Measurements from ENCODE around the gene NCF4. TPM values are rescaled to one million over a fixed set of nuclear protein-coding genes. Genes with fewer than 3 reads are reported as not detected.

The NCF4 gene
- total RNA-seq, 1 donor from 2014 or later: 120 TPM

DNA sequence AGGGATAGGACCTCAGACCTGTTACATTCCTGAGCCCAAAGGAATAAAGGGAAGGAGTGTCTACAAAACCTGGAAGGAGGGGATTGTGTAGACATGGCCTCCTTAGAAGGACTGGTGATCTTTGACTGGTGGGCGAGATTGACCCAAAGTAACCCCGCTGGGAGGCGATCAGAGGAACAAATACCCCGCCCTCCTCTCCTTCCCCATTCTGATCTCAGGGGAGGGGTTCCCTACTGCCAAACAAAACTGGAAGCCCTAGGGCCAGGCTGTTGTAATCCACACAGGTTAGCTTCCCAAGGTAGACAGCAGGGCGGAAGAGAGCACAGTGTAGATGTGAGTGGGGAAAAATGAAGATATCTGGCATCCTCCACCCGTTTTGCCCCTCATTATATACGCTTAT is 24.7 kb downstream of the NCF4 start:
- H3K36me3 Mint-ChIP-seq (ENCODE audit: low read depth): peaks cover 6% of the 10 kb centered on the region
- H3K9me3 Mint-ChIP-seq: peaks cover 19% of the 10 kb centered on the region
- ChIA-PET CTCF (interaction anchor here (0.5 kb wide), 1 partner anchor 71 kb away, joined by 4 read pairs; no protein-coding TSS in a partner anchor), POLR2A (no interaction called here)
- TF ChIP-seq CTCF (IDR thresholded peaks at IDR 0.05): no peak
- DNase-seq: no peak
- peaks cover 3% of the 10 kb centered on the region for H3K27me3 Mint-ChIP-seq
- H3K27ac Mint-ChIP-seq: no peak overlapping the region
- intact Hi-C loops (cut with micrococcal nuclease): no loop called here
- peaks cover 8% of the 10 kb centered on the region for H3K4me1 Mint-ChIP-seq
- H3K4me3 Mint-ChIP-seq: no peak overlapping the region
- no peak for ATAC-seq (ENCODE audit: low read depth)

DNA sequence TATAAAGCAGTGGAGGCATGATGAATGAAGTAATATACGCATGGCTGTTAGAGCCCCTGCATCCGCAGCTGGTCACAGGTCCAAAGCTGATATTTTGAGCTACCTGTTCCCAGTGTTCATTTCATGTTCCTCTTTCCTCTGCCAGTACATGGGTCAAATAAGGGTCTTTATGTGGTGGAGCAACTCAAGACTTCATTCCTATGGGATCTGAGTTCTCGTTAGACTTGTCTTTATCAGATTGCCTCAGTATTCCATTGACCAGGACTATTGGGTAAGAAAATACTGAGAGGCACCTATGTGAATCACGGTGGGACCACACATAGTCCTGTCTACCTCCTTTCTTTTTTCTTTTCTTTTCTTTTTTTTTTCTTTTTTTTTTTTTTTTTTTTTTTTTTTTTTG is 25.2 kb downstream of the NCF4 start:
- H3K4me3 Mint-ChIP-seq: no peak overlapping the region
- DNase-seq (no peak), ATAC-seq (ENCODE audit: low read depth) (no peak)
- intact Hi-C loops (cut with micrococcal nuclease): no loop called here
- ChIA-PET CTCF (no interaction called here), POLR2A (no interaction called here)
- H3K36me3 Mint-ChIP-seq (ENCODE audit: low read depth): peaks cover 6% of the 10 kb centered on the region
- peaks cover 3% of the 10 kb centered on the region for H3K27me3 Mint-ChIP-seq
- TF ChIP-seq CTCF (IDR thresholded peaks at IDR 0.05): no peak
- H3K27ac Mint-ChIP-seq: no peak overlapping the region
- peaks cover 8% of the 10 kb centered on the region for H3K4me1 Mint-ChIP-seq
- peaks cover 16% of the 10 kb centered on the region for H3K9me3 Mint-ChIP-seq

- ATAC-seq (ENCODE audit: low read depth) (no peak), DNase-seq (no peak)
- Mint-ChIP-seq H3K36me3 (ENCODE audit: low read depth) (peaks cover 1% of the 10 kb centered on the region), H3K9me3 (peaks cover 10% of the 10 kb centered on the region), H3K4me1 (peaks cover 6% of the 10 kb centered on the region), H3K4me3 (no peak overlapping the region), H3K27me3 (peaks cover 3% of the 10 kb centered on the region), H3K27ac (no peak overlapping the region)
- ChIA-PET POLR2A (no interaction called here), CTCF (no interaction called here)
- intact Hi-C loops (cut with micrococcal nuclease): no loop called here
- TF ChIP-seq CTCF (IDR thresholded peaks at IDR 0.05): no peak
These were observed 26.4 kb downstream of the NCF4 start for GRCh38 chr22:36887162-36887561.

- no peaks in the 10 kb centered on the region for H3K4me1 Mint-ChIP-seq
- no peak for ATAC-seq (ENCODE audit: low read depth)
- H3K27ac Mint-ChIP-seq: no peak overlapping the region
- H3K9me3 Mint-ChIP-seq: peaks cover 6% of the 10 kb centered on the region
- no peak for TF ChIP-seq CTCF (IDR thresholded peaks at IDR 0.05)
- POLR2A ChIA-PET: interaction anchor here (1.1 kb wide), 1 partner anchor 9 kb away, joined by 3 read pairs; no protein-coding TSS in a partner anchor
- H3K36me3 Mint-ChIP-seq (ENCODE audit: low read depth): peaks cover 3% of the 10 kb centered on the region
- DNase-seq: no peak
- no peak overlapping the region for H3K4me3 Mint-ChIP-seq
- intact Hi-C loops (cut with micrococcal nuclease): no loop called here
- H3K27me3 Mint-ChIP-seq: no peaks in the 10 kb centered on the region
- CTCF ChIA-PET: no interaction called here
These were observed 30.8 kb downstream of the NCF4 start for GRCh38 chr22:36891646-36892045.

DNA sequence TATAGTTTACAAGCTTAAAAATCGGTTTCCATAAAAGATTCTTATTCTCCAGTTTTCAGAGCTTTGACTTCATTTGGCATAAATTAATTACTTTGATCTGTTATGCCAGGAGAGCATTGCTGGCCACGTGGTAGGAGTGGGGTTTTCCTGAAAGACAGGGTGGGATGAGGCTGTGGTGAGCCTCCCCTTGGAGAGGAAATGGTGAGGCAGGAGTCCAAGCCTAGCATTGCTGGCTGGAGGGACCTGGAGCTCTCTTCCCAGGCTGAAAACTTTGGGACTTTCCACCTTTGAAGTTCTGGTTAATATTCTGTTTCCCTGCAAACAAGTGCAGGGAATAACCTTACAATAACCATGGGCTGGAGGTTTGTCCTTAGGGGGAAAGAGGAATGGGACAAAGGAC is 31.5 kb downstream of the NCF4 start:
- Mint-ChIP-seq H3K27me3 (no peaks in the 10 kb centered on the region), H3K4me3 (no peak overlapping the region), H3K27ac (no peak overlapping the region), H3K9me3 (peaks cover 6% of the 10 kb centered on the region), H3K36me3 (ENCODE audit: low read depth) (peaks cover 3% of the 10 kb centered on the region), H3K4me1 (no peaks in the 10 kb centered on the region)
- ChIA-PET CTCF (no interaction called here), POLR2A (interaction anchor here (1.1 kb wide), 1 partner anchor 9 kb away, joined by 3 read pairs; no protein-coding TSS in a partner anchor)
- intact Hi-C loops (cut with micrococcal nuclease): no loop called here
- no peak for TF ChIP-seq CTCF (IDR thresholded peaks at IDR 0.05)
- ATAC-seq (ENCODE audit: low read depth) (no peak), DNase-seq (no peak)
